ENCODE measurements around the gene RALGPS1.

- TF ChIP-seq CTCF (IDR thresholded peaks at IDR 0.05; ENCODE audit: poor library complexity): no peak
- TF ChIP-seq EZH2phosphoT487 (IDR thresholded peaks at IDR 0.05; ENCODE audit: low read depth, severe bottlenecking, unreplicated experiment): no peak
- no peak for TF ChIP-seq EZH2 (IDR thresholded peaks at IDR 0.05; ENCODE audit: borderline replicate concordance)
Measured at GRCh38 chr9:127159949-127160610, 245.5 kb downstream of the RALGPS1 start.
